Testis (tissue), 2 donors: ENCODE measurements around the gene SH3RF3.

ENCODE experiments used
- POLR2A ChIP-seq: fragments of 450-650 bp; IDR thresholded peaks from one replicate; pipeline ENCODE4 v1.6.1; 2017; ENCODE audit warnings: antibody characterized with exemption, mild to moderate bottlenecking, moderate library complexity
- TF ChIP-seq, protein P1 (sequence below), 3 experiments: fragments of 450-650 bp in 2 of 3; fragments of 200-600 bp in 1 of 3; sonication (generic) in 1 of 3; IDR thresholded peaks; one replicate each; pipeline ENCODE4 v1.5.1; 2016 to 2019; ENCODE audit warnings: antibody characterized with exemption in 3 of 3, mild to moderate bottlenecking in 2 of 3, moderate library complexity in 1 of 3

DNA sequence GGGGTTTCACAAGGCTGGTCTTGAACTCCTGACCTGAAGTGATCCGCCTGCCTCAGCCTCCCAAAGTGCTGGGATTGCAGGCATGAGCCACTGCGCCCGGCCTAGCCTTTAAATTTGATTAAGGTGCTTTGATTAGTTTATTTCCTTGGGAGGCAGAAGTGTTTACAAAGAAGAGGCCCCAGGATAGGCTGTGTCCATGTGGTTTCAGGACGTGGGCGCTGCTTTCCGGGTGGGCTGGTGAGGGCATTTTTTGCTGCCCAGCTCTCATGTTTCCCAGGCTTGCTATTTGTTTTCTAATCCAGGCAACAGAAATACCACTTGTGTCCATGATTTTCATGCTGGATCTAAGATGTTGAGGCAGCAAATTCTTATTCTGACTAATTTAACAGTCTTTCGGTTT lies 124.2 kb downstream of the SH3RF3 start:
- no peak for TF ChIP-seq POLR2A
- TF ChIP-seq, protein P1, sequence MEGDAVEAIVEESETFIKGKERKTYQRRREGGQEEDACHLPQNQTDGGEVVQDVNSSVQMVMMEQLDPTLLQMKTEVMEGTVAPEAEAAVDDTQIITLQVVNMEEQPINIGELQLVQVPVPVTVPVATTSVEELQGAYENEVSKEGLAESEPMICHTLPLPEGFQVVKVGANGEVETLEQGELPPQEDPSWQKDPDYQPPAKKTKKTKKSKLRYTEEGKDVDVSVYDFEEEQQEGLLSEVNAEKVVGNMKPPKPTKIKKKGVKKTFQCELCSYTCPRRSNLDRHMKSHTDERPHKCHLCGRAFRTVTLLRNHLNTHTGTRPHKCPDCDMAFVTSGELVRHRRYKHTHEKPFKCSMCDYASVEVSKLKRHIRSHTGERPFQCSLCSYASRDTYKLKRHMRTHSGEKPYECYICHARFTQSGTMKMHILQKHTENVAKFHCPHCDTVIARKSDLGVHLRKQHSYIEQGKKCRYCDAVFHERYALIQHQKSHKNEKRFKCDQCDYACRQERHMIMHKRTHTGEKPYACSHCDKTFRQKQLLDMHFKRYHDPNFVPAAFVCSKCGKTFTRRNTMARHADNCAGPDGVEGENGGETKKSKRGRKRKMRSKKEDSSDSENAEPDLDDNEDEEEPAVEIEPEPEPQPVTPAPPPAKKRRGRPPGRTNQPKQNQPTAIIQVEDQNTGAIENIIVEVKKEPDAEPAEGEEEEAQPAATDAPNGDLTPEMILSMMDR (IDR thresholded peaks at IDR 0.05), result no peak
